GM06990 (cell line): Measurements from ENCODE around the gene GRID1.

ENCODE experiments used
- DNase-seq: peaks from one replicate; pipeline ENCODE4 v3.0.0-alpha.2; 2011; ENCODE audit not compliant: insufficient read length; ENCODE audit errors: extremely low read depth
- H3K27me3 ChIP-seq: replicated peaks from 2 replicates; pipeline ENCODE4 v1.6.0; 2011; ENCODE audit warnings: low read length; ENCODE audit not compliant: control insufficient read depth, insufficient read depth
- H3K36me3 ChIP-seq: 2 replicates; pipeline ENCODE4 v1.5.1; 2011; ENCODE audit warnings: low read length; ENCODE audit not compliant: control insufficient read depth, insufficient read depth
- H3K4me3 ChIP-seq: replicated peaks from 2 replicates; pipeline ENCODE4 v1.5.1; 2011; ENCODE audit warnings: low read depth, mild to moderate bottlenecking, control low read depth, low read length
- TF ChIP-seq, protein P1 (sequence below): IDR thresholded peaks from 2 replicates; pipeline ENCODE4 v1.5.1; 2011; ENCODE audit warnings: low read length, control low read depth, mild to moderate bottlenecking, inconsistent platforms; ENCODE audit not compliant: insufficient read depth, poor library complexity, severe bottlenecking

The GRID1 gene

DNA sequence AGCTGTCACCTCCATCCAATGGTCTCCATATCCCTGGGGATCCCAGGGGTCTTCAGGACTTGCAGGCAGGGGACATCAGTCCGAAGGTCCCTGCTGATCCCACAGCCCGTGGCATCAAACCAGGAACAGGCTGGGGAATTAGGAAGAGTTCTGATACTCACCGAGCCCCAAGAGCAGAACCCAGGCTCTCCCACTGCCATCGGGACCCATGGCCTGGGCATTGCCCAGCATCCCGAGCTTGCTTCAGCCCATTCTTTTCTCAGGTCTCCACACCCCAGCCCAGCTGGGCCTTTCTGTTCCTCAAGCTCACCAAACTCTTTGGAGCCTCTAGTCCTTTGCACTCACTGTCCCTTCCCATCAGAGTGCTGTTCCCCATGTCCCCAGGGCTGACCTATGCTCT, 280.9 kb downstream of the GRID1 start:
- no peak for DNase-seq
- Histone ChIP-seq H3K4me3 (no peak overlapping the region), H3K36me3 (no peaks in the 10 kb centered on the region), H3K27me3 (peaks cover 4% of the 10 kb centered on the region)
- TF ChIP-seq, protein P1, sequence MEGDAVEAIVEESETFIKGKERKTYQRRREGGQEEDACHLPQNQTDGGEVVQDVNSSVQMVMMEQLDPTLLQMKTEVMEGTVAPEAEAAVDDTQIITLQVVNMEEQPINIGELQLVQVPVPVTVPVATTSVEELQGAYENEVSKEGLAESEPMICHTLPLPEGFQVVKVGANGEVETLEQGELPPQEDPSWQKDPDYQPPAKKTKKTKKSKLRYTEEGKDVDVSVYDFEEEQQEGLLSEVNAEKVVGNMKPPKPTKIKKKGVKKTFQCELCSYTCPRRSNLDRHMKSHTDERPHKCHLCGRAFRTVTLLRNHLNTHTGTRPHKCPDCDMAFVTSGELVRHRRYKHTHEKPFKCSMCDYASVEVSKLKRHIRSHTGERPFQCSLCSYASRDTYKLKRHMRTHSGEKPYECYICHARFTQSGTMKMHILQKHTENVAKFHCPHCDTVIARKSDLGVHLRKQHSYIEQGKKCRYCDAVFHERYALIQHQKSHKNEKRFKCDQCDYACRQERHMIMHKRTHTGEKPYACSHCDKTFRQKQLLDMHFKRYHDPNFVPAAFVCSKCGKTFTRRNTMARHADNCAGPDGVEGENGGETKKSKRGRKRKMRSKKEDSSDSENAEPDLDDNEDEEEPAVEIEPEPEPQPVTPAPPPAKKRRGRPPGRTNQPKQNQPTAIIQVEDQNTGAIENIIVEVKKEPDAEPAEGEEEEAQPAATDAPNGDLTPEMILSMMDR, result no peak

DNA sequence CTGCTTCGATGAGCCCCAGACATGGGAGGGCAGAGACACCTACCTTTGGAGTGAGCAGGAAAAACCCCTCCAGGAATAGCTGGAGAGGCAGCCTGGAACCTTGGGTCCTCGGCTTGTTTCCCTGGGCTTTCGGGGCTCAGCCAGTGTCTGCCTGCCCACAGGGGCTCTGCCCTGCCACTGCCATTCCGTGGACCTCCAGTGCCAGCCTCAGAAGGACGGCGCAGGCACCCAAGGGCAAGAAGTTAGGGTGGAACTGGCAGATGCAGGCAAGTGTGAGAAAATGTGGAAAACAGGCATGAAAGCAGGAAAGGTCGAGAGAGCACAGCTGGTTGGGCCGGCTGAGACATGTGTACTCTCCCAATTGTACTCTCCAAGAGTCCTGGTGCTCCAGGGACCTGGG, 281.5 kb downstream of the GRID1 start:
- Histone ChIP-seq H3K36me3 (no peaks in the 10 kb centered on the region), H3K27me3 (peaks cover 4% of the 10 kb centered on the region), H3K4me3 (no peak overlapping the region)
- DNase-seq, result no peak
- TF ChIP-seq, protein P1, result no peak

DNA sequence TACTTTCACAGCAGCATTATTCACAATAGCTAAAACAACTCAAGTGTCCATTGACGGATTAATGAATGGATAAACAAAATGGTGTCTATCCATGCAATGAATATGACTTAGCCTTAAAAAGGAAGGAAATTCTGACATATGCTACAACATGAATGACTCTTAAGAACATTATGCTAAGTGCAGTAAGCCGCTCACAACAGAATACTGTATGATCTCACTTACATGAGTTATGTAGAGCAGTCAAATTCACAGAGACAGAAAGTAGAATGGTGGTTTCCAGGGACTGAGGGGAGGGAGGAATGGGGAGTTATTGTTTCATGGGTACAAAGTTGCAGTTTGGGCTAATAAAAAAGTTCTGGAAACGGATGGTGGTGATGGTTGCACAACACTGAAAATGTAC, 282.0 kb downstream of the GRID1 start:
- Histone ChIP-seq H3K4me3 (no peak overlapping the region), H3K27me3 (peaks cover 4% of the 10 kb centered on the region), H3K36me3 (no peaks in the 10 kb centered on the region)
- TF ChIP-seq, protein P1, result no peak
- DNase-seq, result no peak

DNA sequence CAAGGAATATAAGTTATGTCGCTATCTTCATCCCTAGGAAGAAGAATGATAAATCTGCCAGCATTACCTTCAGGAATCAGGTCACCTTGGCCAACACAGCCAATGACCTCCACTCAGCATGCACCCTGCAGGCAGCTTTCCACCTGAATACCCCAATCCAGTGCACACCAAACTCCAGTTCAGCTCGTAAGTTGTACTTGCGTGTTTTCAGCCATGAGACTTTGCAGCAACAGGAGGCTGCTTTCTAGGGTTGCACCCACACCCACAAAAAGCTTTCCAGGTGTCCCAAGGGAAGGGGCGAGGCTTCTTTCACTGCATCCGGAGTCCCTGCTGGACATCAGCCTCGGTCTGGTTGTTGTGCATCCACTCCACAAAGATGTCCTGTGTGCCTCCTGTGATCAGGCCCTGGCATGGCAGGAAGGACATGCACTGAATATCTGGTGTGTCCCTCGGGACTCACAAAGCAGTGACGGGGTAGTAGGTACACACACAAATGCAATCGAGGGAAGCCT, 282.9 kb downstream of the GRID1 start:
- TF ChIP-seq, protein P1, result no peak
- Histone ChIP-seq H3K27me3 (peaks cover 4% of the 10 kb centered on the region), H3K4me3 (no peak overlapping the region), H3K36me3 (no peaks in the 10 kb centered on the region)
- no peak for DNase-seq

DNA sequence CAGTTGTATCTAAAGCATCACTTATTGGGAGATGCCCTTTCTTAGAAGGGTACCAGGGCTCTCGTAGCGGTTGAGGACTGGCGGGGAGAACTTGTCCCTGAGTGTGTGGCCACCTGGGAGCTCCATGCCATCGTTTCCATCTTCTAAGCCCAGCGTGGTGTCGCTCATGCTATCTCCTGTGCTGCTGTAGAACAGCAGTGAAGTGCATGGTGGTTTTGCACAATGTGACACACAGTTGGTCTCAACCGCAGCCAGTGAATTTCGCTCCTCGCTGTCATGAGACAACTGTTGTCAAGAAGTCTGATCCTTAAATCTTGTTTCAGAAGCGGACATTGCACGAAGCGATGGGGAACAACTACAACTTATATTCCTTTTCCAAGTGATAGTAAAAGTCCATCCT, 283.4 kb downstream of the GRID1 start:
- TF ChIP-seq, protein P1, result no peak
- Histone ChIP-seq H3K27me3 (peaks cover 4% of the 10 kb centered on the region), H3K36me3 (no peaks in the 10 kb centered on the region), H3K4me3 (no peak overlapping the region)
- DNase-seq, result no peak

DNA sequence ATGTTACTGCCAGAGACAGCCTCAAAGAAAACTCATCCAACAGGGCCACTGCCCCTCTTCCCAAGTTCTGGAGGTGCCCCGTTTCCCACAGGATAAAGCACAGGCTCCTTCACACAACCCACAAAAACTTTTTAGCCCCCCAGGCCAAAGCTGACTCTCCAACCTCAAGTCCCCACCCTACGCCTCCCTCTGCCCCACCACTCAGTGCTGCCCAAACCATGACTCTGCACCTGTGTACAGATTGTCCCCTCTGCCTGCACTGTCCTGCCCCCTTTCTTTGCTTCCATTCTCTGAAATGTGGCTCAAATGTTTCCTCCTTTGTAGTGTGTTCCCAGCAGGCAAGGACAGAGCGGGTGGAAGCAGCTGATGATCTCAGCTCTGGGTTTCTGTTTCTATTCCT, 284.0 kb downstream of the GRID1 start:
- Histone ChIP-seq H3K4me3 (no peak overlapping the region), H3K36me3 (no peaks in the 10 kb centered on the region), H3K27me3 (peaks cover 4% of the 10 kb centered on the region)
- TF ChIP-seq, protein P1, result no peak
- DNase-seq, result no peak
